ENCODE results near the gene ENOX2.

ENOX2 gene

GRCh38 chrX:130702867-130703707 lies 199.9 kb downstream of the ENOX2 start:
- no peak for DNase-seq

- no peak for DNase-seq
Observed at GRCh38 chrX:130700629-130701028, 202.4 kb downstream of the ENOX2 start.

- DNase-seq = no peak
Observed at GRCh38 chrX:130699618-130700017, 203.4 kb downstream of the ENOX2 start.

- no peak for DNase-seq
Observed at GRCh38 chrX:130696542-130696941, 206.5 kb downstream of the ENOX2 start.

GRCh38 chrX:130695931-130696330 lies 207.1 kb downstream of the ENOX2 start:
- no peak for DNase-seq

DNA sequence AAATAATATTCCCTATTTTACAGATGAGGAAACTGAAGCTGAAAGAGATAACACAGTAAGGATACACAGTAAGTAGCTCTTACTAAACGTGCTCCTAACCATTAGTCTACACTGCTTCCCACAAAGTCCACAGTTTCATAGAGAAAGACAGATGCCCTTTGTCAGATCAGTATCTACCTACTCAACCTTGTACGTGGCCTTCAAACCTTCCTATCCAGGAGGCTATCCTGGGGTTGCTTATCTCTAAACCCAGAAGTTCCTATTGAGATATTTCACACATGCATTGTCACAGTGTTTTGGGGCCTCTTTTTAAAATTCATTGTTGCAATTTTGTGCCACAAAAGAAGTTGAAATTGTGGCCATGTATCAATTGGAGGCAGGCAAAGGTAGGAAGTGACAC lies 208.0 kb downstream of the ENOX2 start:
- DNase-seq = no peak

DNA sequence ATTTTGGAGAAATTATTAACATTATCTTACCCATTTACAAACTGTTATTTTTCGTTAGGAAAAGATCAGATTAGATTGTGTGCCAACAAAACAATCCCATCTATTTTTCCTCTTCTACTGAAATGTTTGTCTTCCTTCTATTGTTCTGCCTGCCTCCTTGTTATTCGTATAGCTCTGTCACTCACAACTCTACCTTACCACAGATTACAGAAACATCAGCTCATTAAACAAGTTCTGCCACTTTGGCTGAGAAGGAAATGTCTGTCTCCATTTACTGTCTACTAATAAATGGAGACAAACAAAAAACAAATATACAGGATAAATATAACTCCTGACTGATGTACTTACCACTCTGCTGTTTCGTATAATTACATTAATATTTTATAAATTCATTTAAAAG lies 211.4 kb downstream of the ENOX2 start:
- no peak for DNase-seq

- DNase-seq = no peak
Observed at GRCh38 chrX:130688360-130688759, 214.6 kb downstream of the ENOX2 start.

DNA sequence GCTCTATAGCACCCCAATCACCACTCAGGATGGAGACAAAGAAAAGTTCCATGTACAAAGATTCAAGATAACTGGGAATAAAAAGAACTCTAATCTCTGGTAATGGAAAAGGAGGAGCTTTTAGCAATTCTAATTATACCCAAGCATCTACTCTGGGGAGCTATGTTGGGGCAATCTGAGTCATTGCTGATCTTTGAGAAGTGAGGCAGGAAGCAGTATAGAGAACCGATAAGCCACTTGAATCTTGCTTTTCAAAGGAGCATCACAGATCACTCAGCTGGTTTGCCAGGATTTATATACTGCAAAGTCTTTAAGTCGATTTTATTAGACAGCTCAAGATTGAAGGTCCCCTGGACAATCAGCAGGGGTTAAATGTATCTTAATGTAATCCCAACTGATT lies 220.0 kb downstream of the ENOX2 start:
- peak in 1 of 51 donors; percentile 1 for DNase-seq

DNA sequence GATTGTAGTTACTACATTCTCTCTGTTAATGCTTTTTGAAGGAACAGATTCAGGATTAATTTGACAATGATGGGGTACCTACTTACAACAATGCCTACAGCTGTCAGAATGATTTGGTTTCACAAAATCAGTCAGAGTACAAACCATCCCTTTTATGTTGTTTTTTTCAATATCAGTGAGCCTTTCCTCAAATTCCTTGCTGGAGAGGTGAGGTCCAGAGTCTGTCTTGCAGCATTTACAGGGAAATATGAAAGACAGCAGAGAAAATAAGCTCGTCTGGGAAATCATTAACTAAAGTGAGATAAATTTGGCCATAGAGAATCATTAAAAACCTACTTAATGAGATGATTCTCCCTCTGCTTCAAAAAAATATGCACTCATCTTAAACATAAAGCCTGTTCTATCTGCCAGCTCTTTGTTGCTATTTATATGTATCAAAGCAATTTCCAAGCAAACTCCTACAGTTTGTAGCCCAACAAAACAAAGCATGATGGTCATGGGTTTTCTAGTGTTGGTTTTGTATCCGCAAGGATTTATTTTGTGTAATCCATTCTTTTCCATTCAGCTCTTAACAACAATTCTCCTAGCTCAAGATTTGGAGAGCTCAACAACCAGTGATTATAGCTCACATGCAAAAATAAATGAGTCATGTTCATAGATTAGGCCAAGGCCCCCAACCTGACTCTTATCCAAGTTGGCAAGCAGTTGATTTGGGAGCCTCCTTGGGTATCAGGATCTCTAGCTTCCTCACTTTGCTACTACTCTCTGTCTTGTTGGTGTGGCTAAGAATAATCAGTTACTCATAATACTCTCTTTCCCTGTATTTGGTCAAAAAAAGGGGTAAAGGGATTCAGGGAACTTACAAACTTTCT lies 222.6 kb downstream of the ENOX2 start:
- no peak for DNase-seq

GRCh38 chrX:130676861-130677260 lies 226.1 kb downstream of the ENOX2 start:
- no peak for DNase-seq

DNA sequence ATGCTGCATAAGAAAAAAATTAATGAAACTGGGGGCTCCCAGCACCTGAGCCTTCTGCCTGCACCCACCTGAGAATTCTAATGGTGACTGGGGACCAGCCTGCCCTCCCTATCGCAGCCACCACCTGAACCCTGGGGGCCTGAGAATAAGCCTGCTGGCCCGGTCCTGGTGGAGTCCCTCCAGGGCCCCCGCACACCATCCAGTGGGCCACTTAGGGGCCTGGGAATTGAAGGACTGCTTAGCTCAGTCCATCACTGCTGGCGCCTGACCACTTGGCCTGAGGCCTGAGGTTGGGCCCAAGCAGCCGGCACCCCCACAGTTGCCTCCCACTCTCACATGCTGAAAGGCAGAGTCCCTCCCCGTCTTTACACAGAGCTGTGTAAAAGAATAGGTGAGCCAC lies 230.8 kb downstream of the ENOX2 start:
- DNase-seq = no peak

DNA sequence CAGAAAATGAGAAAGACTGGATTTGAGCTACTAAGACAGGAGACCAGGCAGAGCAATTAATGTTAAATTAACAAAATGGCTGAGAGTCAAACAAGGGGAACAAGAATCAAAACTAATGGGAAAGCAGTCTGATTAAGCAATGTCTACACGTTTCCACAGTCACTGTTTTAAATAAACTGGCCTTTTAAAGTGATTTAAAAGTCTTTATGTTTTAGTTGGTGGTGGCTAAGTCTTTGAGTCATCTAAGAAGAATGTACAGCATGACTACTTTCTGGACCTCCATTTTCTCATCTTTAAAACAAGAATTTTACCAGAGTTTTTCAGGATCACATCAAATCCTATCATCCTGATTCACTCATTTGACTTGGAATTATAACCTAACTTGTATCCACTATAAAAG lies 233.8 kb downstream of the ENOX2 start:
- DNase-seq = no peak

DNA sequence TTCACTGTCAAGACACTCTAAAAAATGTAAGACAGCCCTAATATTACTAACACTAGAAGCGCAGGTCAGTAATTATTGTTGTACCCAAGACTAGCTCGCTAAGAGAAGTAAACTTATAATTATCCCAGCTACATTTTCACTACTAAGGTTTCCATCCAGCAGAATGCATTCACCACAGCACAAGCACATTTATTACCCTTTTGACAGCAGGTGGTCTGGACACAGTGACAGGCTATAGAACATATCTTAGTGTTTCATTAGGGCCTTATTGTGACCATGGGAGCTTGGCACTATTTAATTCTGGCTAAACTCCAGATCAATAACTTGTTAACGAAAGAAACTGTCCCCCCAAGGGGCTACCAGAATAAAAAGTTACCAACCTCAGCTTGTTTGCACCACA lies 237.7 kb downstream of the ENOX2 start:
- no peak for DNase-seq

DNA sequence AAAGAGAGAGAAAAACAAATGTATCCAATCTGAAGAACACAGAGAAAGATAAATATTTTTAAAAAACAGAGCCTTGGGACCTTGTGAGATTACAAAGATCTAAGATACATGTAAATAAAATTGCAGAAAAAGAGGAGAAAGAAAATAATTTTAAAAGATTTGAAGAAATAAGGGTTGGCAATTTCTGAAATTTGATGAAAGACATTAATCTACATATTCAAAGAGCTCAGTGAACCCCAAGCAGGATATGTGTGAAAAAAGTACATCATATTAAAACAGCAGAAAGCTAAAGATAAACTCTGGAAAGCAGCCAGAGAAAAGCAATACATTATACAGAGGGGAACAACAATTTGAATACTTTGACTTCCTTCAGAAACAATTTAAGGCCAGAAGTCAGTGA lies 244.7 kb downstream of the ENOX2 start:
- no peak for DNase-seq

- DNase-seq = no peak
Observed at GRCh38 chrX:130654409-130654950, 248.5 kb downstream of the ENOX2 start.

- DNase-seq = no peak
Observed at GRCh38 chrX:130652824-130653578, 250.0 kb downstream of the ENOX2 start.

GRCh38 chrX:130649738-130650137 lies 253.3 kb downstream of the ENOX2 start:
- DNase-seq = no peak

DNA sequence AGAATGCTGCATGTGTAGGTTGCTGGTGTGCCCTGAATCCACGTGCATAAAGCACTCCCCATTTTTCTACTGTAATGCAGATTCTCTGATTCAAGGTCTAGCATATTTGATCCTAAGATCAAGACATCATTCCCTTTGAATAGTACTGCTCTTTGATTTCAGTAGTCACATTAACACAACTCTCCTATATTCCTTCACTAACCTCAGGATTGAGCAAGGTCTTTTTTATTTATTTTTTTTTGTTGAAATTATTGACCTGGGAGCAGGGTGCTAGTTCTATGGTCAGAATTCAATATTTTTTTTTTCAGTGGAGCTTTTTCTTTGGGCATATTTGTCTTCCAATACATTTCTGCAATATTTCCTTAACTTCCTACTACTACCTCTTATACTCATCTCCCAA lies 255.5 kb downstream of the ENOX2 start:
- DNase-seq = no peak

DNA sequence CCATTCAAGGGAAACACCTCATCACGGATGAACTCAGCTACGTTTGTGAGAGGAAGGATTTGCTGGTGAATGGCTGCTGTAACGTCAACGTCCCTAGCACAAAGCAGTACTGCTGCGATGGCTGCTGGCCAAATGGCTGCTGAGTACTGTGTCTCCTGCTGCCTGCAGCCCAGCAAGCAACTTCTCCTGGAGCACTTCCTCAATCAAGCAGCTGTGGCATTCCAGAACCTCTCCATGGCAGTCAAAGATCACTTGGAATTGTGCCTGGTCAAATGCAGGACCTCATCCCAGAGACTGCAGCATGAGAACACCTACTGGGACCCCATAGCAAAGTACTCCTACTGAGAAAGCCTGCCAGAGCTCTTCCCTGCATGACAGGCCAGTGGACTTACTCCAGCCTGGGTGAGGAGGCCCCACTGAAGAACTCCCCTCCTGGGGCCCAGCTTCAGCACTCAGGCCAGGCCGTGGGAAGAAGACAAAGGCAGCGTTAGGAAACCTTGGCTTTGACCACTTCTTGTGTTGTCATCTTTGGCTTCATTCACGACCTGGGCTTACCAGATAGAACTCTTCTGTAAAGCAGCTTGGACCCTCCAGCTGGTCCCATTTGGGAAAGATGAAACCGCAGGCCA lies 256.9 kb downstream of the ENOX2 start:
- DNase-seq = no peak

GRCh38 chrX:130637591-130637990 lies 265.4 kb downstream of the ENOX2 start:
- DNase-seq = no peak
